ENCODE data around the gene FGFRL1.
"Not testable (repeated sequence)": the region's sequence is repeated elsewhere in the genome, so short reads cannot be mapped to it uniquely, and the experiment has no call there.

FGFRL1 gene

GRCh38 chr4:993111-994029, 18.1 kb upstream of the FGFRL1 start, which contains the start of gene SLC26A1:
TSS of gene SLC26A1 (minus strand) at chr4:993404. CDS start at chr4:991703, 1,701 bp downstream.
- no peak for DNase-seq

DNA sequence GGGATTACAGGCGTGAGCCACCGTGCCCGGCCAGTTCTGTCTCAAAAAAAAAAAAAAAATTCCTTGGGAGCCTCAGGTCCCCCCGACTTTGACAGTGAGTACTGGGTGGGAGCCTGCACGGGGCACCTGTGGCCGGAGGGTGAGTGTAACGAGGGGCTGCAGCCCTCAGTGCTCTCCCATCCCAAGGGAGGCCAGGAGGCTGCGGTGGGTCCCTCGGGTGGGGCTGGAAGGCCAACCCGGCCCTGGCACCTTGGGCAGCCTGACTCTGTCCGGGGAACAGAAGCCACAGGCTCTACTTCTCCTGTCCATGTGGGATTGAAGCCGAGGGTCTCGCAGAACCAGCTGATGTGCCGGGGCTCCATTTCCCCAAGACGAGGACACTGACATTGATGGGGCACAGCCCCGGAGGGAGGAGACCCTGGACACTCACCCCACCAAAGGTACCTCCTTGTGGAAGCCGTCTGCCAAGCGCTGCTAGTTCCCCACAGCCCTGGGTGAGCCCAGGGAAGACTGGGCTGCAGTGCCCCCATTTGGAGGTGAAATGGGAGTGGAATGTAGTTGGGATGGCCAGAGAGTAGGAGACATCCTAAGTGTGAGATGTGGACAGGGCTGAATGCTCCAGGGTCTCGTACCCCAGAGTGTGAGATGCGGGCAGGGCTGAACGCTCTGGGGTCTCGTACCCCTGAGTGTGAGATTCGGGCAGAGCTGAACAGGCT, 16.0 kb upstream of the FGFRL1 start:
- DNase-seq = no peak

DNA sequence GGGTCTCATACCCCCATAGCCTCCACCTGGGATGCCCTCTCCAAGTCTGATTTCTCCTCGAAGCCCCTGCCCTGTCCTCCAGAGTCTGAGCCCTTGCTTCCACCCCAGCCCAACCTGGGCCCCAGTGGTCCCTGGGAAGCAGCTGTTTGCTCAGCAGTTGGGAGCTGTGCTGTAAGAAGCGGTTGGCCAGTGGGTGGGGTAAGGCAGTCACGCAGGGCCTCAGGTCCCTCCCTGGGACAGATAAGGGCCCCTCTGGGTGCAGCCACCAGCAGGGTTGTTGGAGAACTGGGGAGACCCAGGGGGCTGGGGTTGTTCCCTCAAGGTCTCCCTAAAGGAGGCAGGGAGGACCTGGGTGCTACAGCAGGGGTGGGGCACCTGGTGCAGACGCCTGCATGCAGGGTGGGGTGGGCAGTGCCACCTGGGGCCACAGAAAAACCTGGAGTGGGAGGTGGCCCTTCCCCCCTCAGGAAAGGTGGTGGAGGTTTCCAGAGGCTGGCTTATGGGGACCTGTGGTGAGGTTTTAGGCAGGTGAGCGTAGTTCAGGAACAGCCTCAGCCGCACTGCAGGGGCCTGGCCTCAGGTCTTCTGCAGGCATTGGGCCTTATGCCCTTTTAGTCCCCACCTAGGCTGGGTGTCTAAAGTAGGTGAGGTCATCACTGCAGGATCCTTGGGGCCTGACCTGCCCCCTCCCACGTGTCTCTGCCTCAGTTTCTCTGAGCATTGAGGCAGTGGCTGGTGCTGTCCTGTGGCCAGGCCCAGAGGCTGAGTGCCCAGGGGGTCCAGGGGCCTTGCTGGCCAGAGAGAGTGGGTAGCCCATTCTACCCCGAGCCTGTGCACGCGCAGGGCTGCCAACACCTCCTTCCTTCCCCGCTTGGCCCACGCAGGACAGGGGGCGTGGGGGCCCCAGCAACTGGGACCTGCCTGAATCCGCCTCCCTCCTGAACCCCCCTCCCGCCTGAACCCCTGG, 15.1 kb upstream of the FGFRL1 start:
- no peak for DNase-seq

GRCh38 chr4:996997-997374, 14.4 kb upstream of the FGFRL1 start:
- DNase-seq = no peak

DNA sequence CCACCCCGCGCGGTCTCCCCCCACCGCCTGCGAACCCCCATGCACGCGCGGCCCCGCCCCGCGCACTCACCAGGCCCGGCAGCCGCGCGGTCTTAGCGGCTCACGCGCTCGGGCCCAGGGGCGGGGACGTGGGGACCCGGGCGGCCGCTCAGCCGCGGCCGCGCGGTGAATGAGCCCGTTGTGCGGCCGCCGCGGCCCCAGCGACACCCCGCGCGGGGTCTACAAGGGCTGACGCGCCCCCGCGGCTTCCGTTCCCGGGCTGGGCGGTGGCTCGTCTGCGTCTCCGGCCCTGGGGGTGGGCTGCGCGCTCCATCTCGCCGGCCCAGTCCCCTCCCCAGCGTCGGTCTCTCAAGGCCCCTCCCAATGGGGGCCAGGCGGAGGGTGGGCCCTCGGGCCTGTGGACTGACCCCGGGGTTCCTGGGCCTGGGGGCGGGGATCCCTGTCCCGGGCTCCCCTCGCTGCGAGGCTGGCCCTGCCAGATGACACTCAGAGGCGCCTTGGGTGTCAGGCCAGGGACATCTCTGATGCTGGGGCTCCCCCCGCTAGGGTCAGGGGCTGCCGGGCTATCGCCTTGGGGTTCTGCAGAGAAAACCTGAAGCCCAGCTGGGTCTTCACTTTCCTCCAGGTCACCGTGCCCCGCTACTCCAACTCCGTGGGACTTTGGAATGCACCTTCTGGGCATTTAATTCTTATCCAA, 13.9 kb upstream of the FGFRL1 start:
- DNase-seq = no peak

DNA sequence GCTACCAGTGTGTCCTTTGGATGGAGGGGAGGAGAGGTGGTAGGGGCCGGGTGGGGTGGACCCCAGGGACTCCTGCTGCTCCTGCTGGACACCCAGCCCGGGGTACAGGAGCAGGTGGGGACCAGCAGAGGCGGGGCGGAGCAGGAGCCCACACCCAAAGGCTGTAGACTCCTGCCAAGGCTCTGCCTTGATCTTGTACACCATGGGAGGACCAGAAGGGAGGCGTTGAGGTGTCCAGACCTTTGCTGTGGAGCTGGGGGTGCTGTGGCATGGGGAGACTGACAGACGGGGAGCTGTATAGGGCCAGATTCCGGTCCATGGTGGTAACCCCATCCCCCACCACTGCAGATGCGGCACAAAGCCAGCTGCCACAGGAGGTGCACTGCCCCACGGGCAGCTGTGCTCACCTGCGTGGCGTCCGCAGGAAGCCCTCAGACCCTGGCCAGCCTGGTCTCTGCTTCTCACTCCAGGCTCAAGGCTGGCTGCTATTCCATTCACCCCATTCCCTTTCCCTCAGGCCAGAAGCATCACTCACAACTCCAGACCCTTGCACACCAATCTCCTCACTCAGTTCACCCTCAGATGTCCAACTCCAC, 13.2 kb upstream of the FGFRL1 start:
- no peak for DNase-seq

DNA sequence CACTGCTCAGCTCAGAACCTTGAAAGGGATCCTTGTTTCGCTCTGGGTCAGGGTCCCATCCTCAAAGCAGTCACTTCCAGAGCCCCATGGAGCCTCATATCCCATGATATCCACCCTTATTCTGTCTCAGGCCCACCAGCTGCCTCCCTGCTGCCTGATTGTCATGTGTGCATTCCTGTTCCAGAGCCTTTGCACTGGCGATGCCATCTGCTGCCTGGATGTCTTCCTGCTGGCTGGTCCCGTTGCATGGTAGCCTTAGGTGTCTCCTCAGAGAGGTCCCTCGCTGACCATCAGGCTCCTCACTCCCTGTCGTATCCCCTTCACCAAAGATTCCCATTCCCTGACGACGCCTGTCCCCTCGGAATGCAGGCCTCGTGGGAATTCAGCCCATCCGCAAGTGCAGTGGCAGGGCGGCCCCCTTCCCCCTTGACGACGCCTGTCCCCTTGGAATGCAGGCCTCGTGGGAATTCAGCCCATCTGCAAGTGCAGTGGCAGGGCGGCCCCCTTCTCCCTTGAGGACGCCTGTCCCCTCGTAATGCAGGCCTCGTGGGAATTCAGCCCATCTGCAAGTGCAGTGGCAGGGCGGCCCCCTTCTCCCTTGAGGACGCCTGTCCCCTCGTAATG, 12.1 kb upstream of the FGFRL1 start:
- not testable (repeated sequence) for DNase-seq

DNA sequence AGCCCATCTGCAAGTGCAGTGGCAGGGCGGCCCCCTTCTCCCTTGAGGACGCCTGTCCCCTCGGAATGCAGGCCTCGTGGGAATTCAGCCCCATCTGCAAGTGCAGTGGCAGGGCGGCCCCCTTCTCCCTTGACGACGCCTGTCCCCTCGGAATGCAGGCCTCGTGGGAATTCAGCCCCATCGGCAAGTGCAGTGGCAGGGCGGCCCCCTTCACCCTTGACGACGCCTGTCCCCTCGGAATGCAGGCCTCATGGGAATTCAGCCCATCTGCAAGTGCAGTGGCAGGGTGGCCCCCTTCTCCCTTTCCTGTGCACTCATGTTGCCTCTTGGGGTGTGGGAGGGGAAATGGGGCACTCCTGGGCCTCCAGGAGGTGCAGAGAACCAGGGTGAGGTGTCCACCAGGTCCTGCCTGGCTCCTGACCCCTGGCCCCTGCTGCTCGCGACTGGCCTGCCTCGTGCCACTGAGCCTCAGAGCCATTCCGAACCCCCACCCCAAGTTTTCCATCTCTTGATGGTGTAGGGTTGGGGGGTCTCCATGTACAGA, 11.5 kb upstream of the FGFRL1 start:
- DNase-seq = no peak

GRCh38 chr4:1000686-1001260, 10.7 kb upstream of the FGFRL1 start:
- no peak for DNase-seq

- DNase-seq = no peak
Observed at GRCh38 chr4:1001561-1002130, 9.8 kb upstream of the FGFRL1 start.

DNA sequence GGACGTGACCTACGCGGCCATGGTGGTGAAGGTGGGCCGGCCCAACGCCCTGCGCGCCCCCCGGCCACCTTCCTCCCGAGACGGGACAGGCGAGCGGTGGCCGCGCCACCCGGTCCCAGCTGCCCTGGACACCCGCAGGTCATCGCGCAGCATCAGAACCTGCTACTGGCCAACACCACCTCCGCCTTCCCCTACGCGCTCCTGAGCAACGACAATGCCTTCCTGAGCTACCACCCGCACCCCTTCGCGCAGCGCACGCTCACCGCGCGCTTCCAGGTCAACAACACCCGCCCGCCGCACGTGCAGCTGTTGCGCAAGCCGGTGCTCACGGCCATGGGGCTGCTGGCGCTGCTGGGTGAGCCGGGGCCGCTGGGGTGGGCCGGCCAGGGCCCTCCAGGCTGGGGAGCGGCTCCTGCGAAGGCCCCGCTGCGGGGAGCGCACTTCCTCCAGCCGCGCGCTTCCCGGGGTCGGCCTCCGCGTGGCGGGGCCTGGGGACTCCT, 9.2 kb upstream of the FGFRL1 start:
- no peak for DNase-seq

GRCh38 chr4:1002631-1003251, 8.7 kb upstream of the FGFRL1 start:
- no peak for DNase-seq

DNA sequence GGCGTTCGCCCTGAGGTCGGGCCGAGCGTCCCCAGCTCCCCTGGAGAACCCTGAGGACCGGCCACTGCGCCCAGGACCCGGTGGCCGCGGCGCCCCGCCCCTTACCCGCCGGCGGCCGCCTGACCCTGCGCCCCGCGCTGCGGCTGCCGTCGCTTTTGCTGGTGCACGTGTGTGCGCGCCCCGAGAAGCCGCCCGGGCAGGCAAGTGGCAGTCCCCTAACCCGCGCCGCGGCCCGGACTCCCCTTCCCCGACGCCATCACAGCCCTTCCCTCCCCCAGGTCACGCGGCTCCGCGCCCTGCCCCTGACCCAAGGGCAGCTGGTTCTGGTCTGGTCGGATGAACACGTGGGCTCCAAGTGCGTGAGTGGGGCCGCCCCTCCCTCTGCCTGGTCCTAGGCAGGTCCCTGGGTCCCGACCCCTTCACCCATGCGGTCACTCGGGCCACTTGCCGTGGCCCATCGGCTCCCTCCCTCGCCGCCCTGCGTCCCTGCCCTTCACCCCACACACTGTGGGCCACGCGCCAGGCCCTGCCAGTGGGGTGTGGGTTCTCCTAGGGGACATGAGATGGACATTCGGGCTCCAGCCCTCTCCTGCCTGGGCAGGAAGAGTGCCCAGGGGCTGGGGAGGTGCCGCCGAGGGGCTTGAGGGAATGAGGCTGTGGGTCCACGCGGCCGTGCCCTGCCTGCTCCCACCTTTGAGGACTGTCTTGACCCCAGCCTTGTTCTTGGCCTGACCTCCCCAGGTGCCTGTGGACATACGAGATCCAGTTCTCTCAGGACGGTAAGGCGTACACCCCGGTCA, 8.0 kb upstream of the FGFRL1 start:
- no peak for DNase-seq

DNA sequence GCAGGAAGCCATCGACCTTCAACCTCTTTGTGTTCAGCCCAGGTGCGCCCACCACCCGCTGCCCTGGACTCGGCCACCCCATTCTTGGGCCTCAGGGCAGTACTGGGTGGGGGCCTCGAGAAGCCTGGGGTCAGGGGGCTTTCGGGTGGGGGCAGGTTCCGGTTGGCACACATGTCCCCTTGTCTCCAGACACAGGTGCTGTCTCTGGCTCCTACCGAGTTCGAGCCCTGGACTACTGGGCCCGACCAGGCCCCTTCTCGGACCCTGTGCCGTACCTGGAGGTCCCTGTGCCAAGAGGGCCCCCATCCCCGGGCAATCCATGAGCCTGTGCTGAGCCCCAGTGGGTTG, 7.4 kb upstream of the FGFRL1 start:
- no peak for DNase-seq

DNA sequence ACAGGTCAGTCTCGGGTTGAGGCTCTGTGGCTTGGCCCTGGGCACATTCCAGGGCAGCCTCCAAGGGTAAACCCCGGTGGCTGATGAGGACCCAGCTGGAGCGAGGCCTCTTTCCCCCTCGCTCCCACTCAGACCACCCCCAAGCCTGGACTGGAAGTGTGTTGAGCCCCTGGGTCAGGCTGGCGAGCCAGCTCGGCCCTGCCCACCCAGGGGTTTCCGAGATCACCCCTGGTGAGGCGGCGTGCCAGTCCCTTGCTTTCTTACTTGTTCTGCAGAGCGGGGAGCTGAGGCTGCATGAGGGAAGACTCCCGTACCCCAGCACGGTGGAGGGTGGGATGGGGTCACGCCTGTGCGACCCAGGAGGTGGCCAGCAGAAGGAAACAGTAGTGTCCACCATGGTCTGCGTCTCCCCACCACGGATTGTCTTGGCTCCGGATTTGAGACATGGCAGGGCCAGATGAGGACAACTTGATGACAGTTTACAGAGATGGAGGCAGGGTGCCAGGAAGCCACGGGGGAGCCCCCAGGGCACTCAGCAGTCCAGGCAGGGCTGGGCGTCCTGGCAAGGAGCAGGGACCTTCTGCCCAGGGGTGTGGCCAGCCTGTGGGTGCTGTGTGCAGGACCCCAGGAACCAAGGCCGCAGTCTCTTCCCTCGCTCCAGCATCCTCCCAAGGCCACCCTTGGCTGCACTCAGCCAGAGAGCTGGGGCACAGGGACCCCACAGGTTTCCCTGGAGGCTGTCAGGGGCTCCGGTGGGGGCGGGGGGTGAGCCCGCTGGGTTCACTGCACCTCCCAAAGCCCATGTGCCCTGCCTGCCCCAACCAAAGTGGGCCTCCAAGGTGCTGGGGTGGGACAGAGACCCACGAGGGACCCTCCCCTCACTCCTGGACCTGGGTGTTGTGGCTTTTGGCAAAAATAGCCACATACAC, 6.6 kb upstream of the FGFRL1 start:
- no peak for DNase-seq

DNA sequence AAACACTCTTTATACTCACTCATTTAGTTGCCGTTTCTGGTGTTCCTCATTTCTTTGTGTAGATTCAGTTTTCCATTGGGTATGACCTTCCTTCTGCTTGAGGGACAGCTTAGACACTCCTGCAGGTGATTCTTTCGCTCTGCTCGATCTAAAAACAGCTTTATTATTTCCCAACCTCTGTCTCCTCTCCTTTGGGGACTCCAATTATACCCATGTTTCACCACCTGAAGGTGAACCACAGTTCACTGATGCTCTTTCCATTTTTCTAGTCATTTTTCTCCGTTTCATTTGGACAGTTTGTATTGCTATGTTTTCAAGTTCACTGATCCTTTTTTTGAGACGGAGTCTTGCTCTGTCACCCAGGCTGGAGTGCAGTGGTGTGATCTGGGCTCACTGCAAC, 4.6 kb upstream of the FGFRL1 start:
- DNase-seq = no peak

- DNase-seq = no peak
Observed at GRCh38 chr4:1008840-1009541, 2.4 kb upstream of the FGFRL1 start.
